HG03196 (cell line): ENCODE data around the gene LTBP1.

Source experiments
- ATAC-seq: cut with Tn5 transposase; IDR thresholded peaks from one replicate; pipeline ENCODE4 v1.9.1; 2021; ENCODE audit not compliant: unreplicated experiment

LTBP1 gene

DNA sequence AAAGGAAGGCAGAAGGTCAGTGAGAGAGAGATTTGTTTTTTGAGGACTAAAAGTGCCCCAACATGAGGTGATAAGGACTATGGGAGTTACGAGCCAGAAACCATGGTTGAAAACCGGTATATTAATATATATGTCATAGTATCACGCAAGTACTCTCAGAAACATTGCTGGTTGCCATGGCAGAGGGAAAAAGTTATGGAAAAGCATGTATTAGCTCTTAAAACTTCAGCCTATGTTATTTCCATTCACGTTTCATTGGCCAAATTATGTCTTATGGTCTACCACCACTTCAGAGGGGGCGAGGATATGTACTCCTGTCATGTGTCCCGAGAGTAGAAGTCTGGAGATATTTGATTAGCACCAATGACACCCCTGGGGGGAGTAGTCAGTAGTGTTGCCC is 125.9 kb downstream of the LTBP1 start:
- ATAC-seq: no peak

DNA sequence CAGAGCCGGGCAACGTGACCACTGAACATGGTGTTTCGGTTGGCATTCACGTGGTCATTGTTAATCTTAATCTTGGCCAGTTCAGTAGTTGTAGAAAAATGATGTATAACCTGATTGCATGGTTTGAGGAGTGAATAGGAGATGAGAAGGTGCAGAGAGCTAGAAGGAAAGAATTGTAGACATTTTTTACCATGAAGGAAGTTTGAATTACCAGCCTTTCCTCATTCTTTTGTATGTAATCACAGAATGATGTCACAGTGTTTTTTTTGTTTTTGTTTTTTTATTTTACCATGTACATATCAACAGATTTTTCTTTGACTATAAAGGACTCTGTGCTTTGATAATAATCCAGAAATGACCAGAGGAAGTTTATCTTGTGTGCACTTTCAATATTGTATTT is 126.3 kb downstream of the LTBP1 start:
- no peak for ATAC-seq

DNA sequence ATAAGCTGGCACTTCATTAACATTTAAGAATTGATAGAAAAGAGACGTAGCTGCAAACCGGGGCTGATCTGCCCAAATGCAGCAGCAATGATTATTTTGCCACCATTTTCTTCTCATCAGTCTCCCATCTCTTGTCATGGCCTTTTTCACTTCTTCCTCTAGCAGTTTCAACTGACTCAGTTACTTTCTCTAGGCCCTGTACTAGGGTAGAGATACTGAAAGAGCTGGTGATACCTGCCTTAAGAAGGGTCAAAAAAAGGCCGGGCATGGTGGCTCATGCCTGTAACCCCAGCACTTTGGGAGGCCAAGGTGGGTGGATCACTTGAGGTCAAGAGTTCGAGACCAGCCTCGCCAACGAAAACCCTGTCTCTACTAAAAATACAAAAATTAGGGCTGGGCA is 127.4 kb downstream of the LTBP1 start:
- ATAC-seq: no peak

DNA sequence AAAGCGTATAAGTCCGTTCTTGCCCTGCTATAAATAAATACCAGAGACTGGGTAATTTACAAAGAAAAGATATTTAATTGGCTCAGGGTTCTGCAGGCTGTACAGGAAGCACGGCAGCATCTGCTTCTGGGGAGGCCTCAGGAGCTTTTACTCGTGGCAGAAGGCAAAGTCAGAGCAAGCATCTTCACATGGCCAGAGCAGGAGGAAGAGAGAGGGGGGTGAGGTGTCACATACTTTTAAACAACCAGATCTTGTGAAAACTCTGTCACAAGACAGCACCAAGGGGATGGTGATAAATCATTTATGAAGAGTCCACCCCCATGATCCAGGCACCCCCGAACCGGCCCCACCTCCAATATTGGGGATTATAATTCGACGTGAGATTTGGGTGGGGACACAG is 130.6 kb downstream of the LTBP1 start:
- ATAC-seq: no peak

DNA sequence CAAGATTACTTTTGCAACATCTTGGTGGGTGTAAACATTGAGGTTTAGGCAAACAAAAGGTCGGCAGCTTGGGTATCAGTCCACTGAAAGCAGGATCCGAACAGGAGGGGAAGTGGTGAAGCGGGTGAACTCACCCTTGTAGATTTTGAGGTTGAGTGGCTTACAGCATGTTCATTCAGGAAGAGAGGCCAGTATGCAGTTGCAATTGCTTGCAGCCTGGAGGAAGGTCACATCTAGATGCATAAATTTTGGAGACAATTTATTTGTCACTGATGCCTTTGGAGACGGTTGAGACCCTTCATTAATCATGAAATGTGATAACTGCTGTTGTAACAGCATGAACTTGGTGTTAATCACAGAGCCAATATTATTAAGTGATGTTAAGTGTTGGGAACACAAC is 131.1 kb downstream of the LTBP1 start:
- no peak for ATAC-seq

DNA sequence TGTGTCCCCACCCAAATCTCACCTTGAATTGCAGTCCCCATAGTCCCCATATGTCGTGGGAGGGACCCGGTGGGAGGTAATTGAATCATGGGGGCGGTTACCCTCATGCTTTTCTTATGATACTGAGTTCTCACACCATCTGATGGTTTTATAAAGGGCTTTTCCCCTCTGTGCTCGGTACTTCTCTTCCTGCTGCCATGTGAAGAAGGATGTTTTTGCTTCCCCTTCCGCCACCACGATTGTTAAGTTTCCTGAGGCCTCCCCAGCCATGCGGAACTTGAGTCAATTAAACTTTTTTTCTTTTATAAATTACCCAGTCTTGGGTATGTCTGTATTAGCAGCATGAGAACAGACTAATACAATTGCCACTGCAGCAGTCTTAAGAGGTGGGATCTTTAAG is 134.9 kb downstream of the LTBP1 start:
- ATAC-seq: no peak

DNA sequence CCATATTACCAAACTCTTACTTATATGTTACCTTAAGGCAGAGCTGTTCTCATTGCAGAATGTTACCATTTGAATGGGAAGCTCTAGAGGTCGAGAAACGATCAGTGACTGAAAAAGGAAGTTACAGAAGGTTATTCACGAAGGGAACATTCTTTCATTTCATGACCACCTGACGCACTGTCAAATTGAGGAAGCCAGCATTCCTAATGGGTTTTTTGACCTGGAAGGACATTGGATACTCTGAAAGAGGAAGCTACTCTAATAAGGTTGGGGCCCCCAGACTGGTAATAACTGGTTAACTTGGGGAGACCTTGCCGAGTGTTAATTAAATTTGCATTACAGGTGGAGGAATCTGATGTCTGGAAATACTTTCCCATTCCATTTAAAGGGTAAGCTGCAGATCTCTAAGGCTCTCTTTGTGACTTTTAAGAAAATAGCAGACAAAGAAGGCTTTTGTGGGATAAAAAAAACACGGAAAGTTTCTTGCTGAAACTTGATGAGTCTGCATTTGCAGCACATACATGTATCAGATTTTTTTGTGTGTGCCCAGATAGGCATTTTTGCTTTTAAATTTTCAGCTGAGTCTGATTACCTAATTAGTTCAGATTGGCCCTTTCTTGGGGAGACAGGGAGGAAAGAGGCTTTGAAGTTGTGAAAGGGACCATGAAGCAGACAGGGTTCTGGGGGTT is 137.1 kb downstream of the LTBP1 start:
- no peak for ATAC-seq

DNA sequence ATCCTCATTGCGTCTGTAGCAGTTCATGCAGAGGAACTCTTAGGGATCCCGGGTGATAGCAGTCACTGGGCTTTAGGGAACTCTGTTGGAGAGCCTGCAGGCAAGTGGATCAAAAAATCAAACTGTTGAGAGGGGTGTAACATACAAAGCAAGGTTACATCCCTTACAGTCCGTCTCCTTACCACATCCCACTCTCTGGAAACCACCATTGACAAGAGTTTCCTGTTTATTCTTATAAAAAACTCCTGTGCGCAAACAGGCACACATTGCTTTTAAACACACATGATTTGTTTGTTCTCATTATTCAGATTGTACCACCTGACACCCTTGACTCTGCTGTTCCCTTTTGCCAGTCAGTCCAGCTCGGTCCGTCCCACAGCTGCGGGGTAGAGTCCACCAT is 137.7 kb downstream of the LTBP1 start:
- ATAC-seq: no peak

DNA sequence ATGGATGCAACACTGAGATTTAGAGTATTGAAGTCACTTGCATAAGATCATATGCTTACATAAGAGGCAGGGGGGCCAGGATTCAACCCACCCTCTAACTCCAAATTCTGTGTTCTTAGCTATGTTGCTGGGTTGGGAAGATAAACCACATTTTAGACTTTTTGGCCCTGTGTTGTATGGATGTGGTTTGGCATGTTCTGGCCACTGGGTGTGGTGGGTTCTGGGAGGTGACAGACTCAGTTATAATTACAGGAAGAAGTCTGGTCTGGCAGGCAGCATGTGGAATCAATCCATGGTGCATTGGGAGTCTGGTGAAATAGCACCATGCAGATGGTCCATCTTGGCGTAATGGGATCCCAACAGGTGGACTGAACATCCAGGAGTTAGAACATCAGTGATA is 138.9 kb downstream of the LTBP1 start:
- no peak for ATAC-seq

DNA sequence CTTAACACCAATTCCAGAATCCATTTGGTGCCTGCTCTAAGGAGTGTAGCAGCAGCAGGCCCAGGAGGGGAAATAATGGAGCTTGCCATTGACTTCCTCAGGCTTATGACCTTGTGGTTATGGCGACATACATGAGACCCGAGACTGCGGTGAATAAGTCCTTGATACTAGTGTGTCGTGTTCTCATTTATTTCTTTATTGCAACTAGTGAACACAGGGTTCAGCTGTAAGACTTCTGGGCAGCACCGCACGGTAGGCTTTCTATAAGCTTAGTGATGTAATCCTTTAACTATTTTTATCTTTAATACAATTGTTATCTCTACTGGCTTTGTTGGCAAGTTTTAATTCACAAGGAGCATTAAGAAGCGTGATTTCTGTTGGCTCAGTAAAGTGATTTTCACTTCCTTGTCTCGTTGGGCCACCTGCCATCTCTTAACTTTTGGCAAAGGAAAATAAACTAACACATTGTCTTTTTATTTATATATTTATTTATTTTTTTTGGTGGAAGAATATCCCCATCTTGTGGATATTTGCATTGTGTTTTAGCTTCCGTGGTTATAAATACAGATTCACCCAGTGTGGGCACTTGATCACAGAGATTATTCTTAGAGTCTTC is 139.8 kb downstream of the LTBP1 start:
- no peak for ATAC-seq

DNA sequence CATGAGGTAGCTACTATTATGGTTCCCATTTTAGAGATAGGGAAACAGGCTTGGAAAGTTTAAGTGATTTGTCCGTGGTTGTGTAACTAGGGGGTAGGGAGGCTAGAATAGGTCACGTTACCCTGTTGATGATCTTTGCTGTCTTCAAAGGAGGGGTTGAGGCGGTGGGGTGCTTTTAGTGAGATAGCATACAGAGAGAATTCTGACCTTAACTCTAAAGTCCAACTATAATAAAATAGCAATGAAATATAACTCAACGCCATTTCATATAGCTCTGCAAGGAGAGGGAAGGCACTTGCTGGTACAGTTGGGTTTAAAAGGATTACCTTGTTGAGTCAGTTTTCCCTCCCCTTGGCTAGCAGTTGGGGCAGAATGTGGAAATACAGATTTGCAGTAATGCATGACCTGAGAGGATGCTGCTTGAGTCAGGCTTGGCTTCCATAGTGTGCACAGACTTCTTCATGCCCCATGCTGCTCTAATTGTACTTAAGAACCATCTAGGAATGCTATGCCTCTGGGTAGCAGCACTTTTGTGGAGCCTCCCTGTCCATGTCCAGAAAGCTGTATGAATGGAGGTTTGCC is 143.9 kb downstream of the LTBP1 start:
- no peak for ATAC-seq

DNA sequence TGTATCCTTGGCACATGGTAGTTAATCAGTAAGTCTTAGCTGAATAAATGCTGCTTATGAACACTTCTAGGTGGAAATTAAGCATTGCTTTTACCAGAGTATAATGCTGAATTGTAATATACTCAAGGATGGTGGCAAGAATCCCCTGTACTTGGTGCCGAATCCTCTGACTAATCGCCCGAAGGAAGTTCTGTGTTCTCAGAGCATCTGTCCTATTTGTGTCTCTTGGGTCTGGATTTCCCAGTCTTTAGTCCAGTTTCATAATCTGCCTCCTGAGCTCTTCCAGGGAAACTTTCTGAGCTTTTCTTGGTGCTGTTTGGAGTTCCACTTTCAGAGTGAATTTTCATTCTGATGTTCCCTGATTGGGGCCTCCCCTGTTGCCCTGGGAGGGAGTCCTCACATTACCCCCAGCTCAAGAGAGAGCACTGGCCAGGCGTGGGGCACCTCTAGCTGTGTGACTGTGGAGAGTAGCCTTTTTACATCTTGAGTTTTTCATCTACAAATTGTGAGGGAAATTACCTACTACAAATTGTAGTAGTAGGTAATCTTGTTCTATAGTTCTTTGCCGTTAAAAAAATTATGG is 144.9 kb downstream of the LTBP1 start:
- no peak for ATAC-seq

DNA sequence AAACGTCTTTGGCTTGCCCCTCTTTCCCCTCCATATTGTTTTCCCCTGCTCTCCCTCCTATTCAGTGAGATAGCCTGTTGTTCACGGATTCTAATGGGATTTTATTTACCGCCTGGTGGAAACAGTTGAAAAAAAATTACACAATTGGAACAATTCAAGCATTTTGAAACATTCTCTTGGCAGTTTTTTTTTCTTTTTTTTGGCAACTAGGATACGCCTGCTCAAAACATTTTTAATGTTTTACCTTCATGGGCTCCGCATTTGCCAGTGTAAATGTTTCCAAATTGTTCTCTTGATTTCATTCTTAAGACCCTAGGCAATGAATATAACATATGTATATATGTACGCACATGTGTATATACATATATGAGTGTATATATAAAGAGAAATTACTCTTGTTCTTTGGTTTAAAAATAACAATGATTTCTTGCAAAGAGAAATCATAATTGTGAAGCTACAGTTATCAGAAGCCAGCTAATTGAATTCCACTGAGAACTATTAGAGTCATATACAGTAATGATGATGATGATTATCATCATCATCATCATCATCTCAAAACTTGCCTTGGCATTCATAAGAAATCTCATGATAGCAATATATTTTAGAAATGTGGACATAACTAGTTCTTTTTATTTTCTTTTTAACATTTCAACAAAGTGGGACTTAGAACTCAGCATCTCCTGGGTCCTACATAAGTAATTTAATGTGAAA is 146.7 kb downstream of the LTBP1 start:
- no peak for ATAC-seq

DNA sequence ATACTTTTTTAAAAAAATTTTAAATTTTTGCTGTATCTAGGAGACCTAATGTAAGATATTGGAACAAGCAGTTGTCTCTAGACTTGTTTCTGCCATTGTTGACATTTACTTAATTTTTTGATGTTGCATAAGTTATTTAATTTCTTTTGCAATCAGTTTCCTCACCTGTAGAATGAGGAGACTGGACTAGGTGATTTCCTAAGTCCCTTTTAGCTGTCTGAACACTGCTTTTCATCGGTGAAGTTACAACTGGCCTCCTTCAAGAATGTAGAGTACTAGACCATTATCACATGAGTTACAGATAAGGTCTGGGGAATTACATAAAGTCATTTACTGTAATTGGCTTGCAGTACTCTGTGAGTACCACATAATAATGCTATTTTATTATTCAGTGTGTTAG is 147.6 kb downstream of the LTBP1 start:
- no peak for ATAC-seq

DNA sequence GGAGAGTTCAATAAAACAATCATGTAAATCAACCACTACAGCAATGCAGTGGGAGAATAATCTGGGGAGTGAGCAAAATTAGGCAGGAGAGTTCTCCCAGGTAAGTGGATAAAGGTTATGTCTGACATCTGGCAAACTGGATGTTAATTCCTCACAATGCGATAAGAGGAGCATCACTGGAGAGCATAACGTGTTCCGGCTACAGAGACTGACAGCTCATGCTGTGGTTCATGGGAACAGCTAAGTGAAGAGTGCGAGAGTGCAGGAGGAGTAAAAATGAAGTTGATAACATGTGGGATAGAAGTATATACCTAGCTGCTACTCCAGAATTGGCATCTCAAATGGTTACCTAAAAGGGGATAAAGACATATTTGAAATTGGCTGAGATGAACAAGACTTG is 153.2 kb downstream of the LTBP1 start:
- ATAC-seq: no peak

DNA sequence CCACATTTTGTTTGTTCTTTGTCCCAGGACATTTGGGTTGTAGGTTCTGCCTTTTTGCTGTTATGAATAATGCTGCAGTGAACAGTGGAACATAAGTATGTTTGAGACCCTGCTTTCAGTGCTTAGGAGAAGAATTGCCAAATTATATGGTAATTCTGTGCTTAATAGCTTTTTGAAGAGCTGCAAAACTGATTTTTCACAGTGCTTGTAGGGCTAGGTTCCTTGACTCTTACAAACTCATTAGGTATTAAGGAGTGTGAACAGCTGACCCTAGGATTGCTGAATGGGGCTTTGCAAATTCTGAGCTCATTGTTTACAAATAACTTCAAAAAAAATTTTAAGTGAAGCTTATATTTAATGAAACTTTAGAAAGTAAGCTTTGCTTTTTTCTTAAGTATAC is 154.2 kb downstream of the LTBP1 start:
- ATAC-seq: no peak

DNA sequence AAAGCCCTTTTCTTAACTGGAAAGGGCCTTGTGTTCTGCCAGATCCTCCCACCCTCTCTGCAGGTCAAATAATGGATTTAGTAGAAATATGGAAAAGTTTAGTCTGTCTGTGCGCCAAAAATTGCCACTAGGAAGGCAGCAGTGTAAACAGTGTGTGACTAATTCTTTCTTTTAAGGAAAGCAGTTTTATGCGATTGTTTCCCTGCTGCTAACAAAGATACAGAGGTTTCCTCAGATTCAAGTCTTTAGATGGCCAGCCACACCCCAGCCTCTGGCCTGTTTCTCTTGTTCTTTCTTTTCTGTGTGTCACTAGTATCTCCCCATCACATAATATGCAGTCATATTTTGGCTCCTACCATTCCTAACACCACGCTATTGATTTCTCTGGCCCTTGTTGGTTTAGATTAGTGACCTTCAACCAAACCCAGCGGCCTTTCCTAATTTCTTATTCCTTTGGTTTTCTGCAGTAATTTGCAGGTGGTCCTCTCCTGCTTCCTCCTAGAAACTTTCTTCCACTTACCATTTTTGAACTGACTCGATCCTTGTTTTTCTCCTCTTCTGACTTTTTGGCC is 157.4 kb downstream of the LTBP1 start:
- ATAC-seq: no peak

DNA sequence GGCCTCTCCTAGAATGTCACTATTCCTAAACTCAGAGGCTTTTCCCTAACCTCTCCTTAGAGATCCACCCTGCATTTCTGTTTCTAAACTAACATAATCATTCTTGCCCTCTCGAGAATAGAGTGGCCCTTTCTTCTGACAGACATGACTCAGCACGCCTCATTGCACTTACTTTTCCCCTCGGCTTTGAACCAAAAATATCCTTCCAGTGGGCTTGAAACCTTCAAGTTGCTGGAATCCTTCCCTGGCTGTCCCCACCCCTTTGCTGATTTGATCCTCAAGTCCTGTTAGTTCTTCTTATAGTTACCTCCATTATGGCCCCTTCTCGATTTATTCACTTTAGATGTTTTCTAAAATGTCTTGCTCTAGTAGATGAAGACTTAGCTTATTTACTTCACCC is 158.0 kb downstream of the LTBP1 start:
- no peak for ATAC-seq

DNA sequence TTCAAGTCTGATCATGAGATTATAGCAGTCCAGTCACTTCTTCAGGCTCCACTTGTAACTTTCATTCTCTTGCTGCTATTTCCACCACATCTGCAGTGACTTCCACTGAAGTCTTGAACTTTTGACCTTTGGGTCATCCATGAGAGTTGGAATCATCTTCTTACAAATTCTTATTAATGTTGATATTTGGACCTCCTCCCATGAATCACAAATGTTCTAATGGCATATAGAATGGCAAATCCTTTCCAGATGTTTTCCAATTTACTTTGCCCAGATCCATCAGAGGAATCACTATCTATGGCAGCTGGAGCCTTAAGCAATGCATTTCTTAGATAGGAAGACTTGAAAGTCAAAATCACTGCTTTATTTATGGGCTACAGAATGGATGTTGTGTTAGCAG is 159.4 kb downstream of the LTBP1 start:
- ATAC-seq: no peak

DNA sequence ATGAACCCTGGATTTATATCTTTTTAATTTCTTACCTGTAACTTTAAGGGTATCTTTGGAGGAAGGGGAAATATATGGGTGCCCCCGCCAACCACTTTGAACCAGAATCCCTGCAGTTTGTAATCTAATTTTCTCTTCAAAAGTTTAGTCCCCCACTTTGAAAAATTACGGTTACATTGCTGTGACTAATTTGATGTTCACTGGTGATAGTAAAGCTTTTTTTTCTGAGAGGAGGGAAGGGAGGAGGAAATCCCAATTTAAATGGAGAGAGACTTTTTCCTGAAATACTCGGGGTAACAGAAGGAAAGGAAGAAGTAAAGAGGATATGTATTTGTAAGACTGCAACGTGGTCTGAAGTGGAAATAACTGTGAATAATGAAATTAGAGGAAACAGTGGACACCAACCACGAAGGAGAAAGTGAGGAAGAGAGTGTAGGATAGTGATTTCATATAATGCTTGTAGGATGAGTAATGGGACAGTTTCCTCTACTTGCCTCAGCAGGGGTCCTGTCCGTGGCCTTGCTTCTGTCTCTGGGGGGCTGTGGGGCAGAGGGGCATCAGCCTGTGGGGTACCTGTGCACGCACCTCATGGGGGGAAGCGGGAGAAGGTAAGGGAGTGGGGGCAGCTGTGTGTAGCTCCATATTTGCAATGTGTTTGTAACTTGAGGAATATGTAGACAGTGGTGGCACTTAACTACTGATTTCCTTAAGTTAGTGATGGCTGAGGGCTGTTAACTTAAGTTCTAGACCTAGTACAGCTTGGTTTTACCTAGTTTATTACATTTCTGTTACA is 161.1 kb downstream of the LTBP1 start:
- ATAC-seq: no peak
